IPS-NIHi11 (cell line): ENCODE measurements around the gene C17orf58.

Experiments
- DNase-seq: peaks from one replicate; pipeline ENCODE4 v3.0.0; 2012; ENCODE audit warnings: mixed read lengths, low spot score

The C17orf58 gene

DNA sequence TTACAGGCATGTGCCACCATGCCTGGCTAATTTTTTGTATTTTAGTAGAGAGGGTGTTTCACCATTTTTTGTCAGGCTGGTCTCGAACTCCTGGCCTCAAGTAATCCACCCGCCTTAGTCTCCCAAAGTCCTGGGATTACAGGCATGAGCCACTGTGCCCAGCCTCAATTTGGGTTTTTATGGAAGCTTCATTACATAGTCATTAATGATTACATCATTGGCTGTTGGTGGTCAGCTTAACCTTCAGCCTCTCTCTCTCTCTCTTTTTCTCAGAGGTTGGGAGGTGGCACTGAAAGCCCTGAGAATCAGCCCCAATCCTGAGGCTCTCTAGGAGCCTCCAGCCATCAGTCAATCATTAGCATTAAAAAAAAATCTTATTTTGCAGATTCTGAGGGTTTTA lies 45.3 kb downstream of the C17orf58 start:
- no peak for DNase-seq

- no peak for DNase-seq
These were observed 48.9 kb downstream of the C17orf58 start for GRCh38 chr17:67947325-67947813.

DNA sequence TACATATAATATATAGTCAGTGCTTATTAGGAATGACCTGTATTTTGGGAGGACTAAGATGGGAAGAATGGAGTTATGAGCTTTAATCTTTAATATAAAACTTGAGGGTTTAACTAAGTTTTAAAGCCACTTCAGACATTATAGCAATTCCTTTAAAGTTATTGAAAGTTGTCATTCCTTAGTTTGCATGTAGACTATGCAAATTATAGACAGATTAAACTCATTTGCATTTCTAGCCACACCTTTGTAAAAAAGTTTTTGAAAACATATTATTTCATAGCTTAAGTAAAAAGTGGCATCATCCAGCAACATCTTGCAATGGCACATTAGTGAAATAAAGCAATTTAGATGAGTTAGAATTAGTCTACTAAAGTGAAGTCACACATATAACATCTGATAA lies 49.8 kb downstream of the C17orf58 start:
- DNase-seq: no peak

DNA sequence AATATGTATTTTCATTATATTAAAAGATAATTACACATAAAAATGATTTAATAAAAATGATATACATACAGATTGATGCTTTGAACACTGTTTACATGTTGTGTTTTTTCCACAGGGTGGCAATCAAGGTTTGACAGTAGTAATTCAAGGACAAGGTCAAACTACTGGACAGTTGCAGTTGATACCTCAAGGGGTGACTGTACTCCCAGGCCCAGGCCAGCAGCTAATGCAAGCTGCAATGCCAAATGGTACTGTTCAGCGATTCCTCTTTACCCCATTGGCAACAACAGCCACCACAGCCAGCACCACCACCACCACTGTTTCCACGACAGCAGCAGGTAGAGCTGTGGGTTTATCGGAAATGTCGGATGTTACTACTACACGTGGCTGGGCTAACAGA lies 52.2 kb downstream of the C17orf58 start:
- no peak for DNase-seq

DNA sequence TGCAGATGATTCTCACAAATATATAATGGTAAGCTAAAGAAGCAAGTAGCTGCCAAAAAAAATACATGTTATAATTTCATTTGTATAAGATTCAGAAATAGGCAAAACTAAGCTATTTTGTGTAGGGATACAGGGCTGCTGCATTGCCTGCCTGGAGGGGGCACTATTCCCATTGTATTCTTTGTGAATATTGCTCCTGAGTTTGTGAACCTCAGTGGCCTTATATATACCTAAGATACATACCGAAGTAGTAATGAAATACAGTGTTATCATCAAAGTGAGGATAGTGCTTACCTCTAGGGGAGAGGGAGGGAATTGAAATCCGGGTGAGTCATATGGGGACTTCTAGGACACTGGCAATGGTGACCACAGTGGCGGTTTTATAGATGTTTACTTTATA lies 53.5 kb downstream of the C17orf58 start:
- DNase-seq: no peak
